Umbilical cord (tissue), 2 donors: ENCODE data around the gene C3orf49. TPM values are rescaled to one million over a fixed set of nuclear protein-coding genes. Genes with fewer than 3 reads are reported as not detected.

Experiments used
- DNase-seq: peaks from one replicate; pipeline ENCODE4 v3.0.0-alpha.2; 2015; ENCODE audit warnings: low spot score
- total RNA-seq: library from RNA; depleted of rRNA; stranded (reverse); fragments of >200 nt; gene quantifications from one replicate; pipeline ENCODE4 v1.2.3, GENCODE V29; 2014; ENCODE audit warnings: low replicate concordance; ENCODE audit not compliant: insufficient read depth

C3orf49 gene
- total RNA-seq, 1 donor from 2014 or later: not detected

GRCh38 chr3:63851287-63851686 is 32.2 kb downstream of the C3orf49 start:
- no peak for DNase-seq

GRCh38 chr3:63853106-63853505 is 34.0 kb downstream of the C3orf49 start:
- no peak for DNase-seq

DNA sequence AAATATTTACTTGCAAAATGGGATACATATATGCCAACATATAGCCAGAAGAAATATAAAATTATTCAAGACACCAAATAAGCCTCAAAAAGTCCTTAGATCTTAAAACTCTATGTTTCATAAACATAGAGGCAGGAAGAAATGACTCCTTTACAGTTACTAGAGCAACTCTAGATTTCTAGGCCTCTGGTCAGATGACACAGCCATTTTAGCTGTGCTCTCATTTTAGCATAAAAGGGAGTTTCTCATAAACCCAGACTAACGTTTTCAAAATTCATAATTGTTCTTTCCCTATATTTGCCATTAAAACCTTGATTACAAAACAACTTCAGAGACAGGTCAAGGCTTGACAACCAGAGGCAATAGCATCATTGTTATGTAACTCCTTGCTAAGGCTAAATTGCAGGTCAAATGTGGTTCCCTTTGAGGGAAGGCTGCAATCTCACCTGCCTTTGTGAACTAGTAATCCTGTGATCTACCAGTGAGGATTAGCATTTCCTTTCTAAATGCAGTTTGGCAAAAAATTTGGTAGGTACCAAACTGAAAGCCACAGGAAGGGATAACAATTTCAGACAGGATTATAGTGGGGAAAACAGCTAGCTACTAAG is 36.3 kb downstream of the C3orf49 start:
- DNase-seq: no peak

DNA sequence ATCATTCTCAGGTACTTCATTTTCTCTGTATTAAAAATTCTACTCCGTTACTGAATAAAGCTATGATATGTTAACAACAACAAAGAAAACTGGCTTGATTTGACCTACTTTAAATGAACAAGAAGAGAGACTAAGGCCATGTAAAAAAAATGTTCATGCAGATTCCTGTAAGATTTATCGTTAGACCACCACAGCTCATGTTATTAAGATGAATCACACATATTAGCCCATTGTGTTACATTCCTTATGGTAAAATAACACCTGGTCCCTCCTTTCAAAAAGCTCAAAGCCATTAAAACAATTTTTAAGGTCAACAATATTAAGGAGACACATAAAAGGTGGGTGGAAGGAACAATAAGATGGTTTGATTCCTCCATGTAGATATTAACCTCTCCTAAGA is 38.2 kb downstream of the C3orf49 start:
- no peak for DNase-seq

DNA sequence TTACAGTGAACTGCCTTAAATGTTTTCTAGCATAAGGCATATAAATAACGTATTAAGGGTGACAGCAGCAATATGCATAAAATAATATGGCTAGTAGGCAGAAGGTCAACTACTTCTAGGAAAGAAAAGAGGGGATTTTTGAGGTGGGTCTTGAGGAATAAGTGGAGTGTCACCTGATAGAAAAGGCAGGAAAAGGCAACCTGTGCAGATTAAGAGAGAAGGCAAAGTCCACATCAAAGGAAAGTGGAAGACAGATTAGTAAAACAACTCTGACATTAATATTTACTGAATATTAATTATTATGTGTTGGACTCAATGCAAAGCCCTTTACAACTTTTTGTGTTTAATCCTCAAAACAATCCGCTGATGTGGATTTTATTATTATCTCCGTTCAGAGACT is 41.7 kb downstream of the C3orf49 start:
- no peak for DNase-seq

- no peak for DNase-seq
These were observed 42.2 kb downstream of the C3orf49 start for GRCh38 chr3:63861306-63861705.

DNA sequence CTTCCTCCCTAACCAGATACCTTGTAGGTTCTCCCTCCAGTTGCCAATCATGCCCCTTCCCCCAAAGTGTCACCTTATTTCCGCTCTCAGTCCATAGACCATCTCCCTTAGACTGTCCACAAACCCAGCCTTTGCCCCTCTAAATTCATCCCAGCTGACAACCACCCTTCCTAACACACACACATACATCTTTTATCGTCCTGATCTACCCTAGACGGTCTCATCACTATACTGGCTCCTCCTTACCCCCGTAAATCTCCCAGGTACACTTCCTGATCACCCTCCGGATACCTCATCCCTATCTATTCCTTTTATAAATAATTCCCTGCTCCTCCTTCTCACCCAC is 43.7 kb downstream of the C3orf49 start:
- DNase-seq: no peak

GRCh38 chr3:63863150-63864007 is 44.3 kb downstream of the C3orf49 start, which contains the start of the genes ATXN7 and THOC7:
Gene ATXN7 (plus strand): TSS chr3:63863867. CDS start chr3:63912599, 48,732 bp downstream.
Gene THOC7 (minus strand): TSS chr3:63863805. CDS start chr3:63863790, 15 bp downstream.
- peak; percentile 63 for DNase-seq

GRCh38 chr3:63864008-63864964 is 45.2 kb downstream of the C3orf49 start:
- DNase-seq: peak; percentile 43

GRCh38 chr3:63864965-63865327 is 45.8 kb downstream of the C3orf49 start:
- DNase-seq: peak; percentile 5

DNA sequence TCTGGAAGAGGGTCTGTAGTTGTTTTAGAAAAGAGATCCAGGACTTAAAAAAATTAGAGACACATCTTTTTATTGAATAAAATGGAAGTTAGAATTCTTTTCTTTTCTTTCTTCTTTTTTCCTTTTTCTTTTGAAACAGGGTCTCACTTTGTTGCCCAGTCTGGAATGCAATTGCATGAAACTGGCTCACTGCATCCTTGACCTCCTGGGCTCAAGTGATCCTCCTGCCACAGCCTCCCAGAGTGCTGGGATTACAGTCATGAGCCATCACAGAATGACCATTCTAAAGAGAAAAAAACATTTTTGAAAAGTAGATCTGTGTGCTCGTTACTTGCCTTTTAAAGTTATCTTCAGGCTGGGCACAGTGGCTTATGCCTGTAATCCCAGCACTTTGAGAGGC is 48.1 kb downstream of the C3orf49 start:
- no peak for DNase-seq

DNA sequence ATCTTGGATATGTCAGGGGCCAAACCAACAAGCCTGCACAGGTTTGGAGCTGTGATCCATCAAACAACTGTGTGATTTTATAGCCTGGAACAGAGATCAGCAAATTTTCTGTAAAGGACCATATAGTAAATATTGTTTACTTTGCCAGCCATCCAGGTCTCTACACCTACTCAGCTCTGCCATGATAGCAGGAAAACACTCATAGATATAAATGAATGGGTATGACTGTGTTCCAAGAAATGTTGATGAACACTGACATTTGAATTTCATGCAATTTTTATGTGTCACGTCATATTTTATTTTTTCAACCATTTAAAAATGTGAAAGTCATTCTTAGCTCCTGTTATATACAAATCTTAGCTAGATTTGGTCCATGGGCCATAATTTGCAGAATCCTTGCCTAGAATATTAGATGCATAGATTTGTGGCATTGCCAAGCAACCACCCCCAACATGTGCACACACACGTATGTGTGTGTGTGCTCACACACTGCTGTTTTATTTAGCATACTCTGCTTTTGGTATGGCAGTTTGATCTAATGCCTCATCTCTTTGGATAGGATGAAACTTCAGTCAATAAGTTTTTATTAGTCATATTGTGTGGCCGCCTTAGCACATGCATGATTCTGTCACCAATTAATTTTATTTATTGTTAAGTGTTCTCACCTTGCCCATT is 51.0 kb downstream of the C3orf49 start:
- no peak for DNase-seq

- no peak for DNase-seq
These were observed 51.5 kb downstream of the C3orf49 start for GRCh38 chr3:63870615-63871005.

DNA sequence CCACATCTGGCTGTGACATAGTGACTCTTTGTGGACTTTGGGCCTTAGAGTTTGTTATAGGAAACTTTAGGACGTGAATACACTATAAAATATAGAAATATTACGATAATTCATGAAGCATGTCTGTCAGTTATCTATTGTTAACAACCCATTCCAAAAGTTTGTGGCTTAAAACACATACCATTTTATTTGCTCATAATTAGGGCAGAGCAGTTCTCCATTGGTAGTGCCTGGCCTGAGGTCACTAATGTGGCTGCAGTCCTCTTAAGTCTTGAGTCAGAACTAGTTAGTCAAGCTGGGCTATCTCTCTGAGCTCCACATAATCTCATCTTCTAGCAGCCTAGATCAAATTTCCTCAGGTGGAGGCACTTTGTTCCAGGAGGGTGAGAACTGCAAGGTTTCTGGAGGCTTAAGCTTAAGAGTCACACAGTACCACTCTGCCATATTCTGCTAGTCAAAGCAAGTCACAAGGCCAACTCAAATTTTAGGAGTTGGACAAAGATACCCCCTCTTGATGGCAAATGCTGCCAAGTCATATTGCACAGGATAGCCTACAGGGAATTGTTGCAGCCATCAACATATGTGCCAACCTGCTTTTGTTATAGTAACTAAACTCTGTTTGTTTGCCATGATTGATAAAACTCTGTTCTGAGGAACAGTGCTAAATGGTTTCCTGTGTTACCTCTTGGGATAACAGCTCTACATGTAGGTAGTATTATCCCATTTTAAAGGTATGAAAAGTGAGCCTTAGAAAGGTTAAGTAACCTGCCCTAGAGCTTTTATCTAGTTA is 53.2 kb downstream of the C3orf49 start:
- no peak for DNase-seq

DNA sequence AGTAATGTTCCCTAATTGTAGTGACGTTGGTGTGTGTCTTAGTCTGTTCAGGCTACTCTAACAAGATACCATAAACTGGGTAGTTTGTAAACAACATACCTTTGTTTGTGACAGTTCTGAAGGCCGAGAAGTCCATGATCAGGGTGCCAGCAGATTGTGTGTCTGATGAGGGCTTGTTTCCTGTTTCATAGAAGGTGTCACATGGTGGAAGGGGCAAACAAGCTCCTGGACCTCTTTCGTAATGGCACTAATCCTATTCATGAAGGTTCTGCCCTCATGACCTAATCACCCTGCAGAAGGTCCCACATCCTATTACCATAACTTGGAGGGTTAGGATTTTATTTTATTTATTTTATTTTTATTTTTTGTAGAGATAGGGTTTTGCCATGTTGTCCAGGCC is 55.7 kb downstream of the C3orf49 start:
- DNase-seq: no peak

DNA sequence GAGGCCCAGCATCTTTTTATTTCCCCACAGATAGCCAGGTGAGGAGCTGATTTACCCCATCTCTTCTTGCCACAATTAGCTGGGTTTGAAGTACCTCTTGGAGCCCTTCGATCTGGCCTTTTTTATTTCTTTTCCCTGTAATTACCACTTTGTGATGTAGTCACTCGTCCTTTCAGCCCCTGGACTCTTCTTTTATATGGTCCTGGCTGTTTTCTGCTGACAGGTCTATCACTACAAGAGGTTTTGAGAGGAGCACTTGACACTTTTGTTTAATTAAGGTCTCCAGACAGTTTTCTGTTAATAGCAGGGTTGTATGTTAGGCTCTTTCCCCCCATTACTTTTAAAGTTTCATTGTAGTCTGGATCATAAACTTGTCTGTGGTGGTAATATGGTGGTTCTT is 56.4 kb downstream of the C3orf49 start:
- DNase-seq: no peak

DNA sequence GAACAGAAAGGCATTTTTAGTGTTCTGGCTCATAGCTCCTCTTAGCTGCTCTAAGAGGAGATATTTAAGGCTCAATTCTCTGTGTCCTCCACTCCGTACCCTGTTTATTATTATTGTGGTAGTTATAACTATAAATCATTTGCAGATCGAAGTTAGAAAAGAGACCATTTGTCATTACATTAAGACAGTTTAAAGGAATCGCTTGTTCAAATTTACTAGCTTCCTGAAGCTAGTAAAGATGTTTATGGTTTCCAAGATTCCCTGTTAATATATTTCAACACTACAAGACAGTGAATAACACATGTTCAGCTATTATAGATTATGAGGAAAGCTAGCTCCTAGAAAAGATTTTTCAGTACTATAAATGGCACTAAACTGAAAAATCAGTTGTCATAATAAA is 57.2 kb downstream of the C3orf49 start:
- DNase-seq: peak; percentile 29

DNA sequence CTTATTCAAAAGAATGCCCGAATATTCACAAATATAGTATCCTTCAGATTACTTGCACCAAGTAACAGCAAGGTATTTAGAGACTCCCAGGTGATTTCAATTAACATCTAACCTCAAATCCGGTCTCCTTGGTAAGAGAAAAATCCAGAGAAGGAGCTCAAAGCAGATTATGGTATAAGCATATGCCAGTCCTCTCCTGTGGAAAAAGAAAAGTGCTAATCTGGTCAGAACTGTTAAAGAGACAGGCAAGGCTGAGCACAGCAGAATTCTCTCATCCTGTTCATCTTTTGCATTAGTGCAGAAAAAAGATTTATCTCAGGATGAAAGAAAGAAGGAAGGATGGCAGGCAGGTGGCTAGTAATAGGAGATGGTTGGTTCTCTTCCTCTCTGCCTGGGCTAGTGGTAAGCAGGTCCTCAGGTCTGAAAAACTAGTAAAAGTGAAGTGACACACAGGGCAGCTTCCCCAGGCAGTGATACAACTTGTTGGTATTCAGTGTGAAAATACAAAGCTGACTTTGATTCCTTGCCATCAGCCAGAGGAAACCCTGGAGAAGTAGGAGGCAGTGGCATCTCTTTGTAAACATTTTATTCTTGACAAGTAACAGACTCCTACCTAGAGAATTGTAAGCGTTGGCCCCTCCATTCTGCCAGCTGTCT is 58.8 kb downstream of the C3orf49 start:
- DNase-seq: no peak

GRCh38 chr3:63878394-63879060 is 59.4 kb downstream of the C3orf49 start:
- no peak for DNase-seq

- DNase-seq: no peak
These were observed 61.6 kb downstream of the C3orf49 start for GRCh38 chr3:63880653-63881052.
